Thyroid gland (tissue), 4 donors: Measurements from ENCODE around the gene SCEL. TPM values are rescaled to one million over a fixed set of nuclear protein-coding genes. Genes with fewer than 3 reads are reported as not detected.
A peak's percentile ranks its signal among the peaks of the same experiment; 100 is the strongest.

Source experiments
- DNase-seq, 2 donors: peaks; one replicate each; pipeline ENCODE4 v3.0.0-alpha.2; 2019
- H3K27ac ChIP-seq, 3 donors: fragments of 200-600 bp; sonication (generic); 1 replicate in 2 of 3; 2 replicates in 1 of 3; pipeline ENCODE4 v1.5.1; 2016 to 2019; ENCODE audit warnings: mild to moderate bottlenecking in 1 of 3, moderate library complexity in 1 of 3
- H3K27me3 ChIP-seq: fragments of 200-600 bp; sonication (generic); one replicate; pipeline ENCODE4 v1.5.1; 2019
- H3K36me3 ChIP-seq, 2 donors: fragments of 200-600 bp; sonication (generic); one replicate each; pipeline ENCODE4 v1.5.1; 2016 to 2019
- H3K4me1 ChIP-seq, 2 donors: fragments of 200-600 bp; sonication (generic); one replicate each; pipeline ENCODE4 v1.5.1; 2017 to 2019
- H3K4me3 ChIP-seq, 3 donors: fragments of 200-600 bp; sonication (generic); replicated peaks in 1 of 3; 1 replicate in 2 of 3; 2 replicates in 1 of 3; pipeline ENCODE4 v1.5.1; 2016; ENCODE audit warnings: mild to moderate bottlenecking in 1 of 3
- H3K9me3 ChIP-seq: fragments of 200-600 bp; sonication (generic); one replicate; pipeline ENCODE4 v1.5.1; 2017
- CTCF ChIP-seq, 6 experiments: fragments of 200-600 bp in 3 of 6; fragments of 450-650 bp in 3 of 6; sonication (generic) in 3 of 6; IDR thresholded peaks; one replicate each; pipeline ENCODE4 v1.5.1; 2016 to 2019; ENCODE audit warnings: antibody characterized with exemption in 6 of 6, mild to moderate bottlenecking in 2 of 6, inconsistent platforms in 1 of 6, moderate library complexity in 1 of 6
- POLR2A ChIP-seq, 2 donors: fragments of 450-650 bp; IDR thresholded peaks; one replicate each; pipeline ENCODE4 v1.6.1; 2017; ENCODE audit warnings: antibody characterized with exemption in 2 of 2, mild to moderate bottlenecking in 2 of 2, moderate library complexity in 1 of 2
- WGBS, 2 donors: methylation state at CpG; one replicate each; pipeline ENCODE4 v1.1.5; 2017; 5-methylcytosine and 5-hydroxymethylcytosine counted together
- intact Hi-C: fragments of 100-400 bp; cut with DNase I; formaldehyde crosslinking; loops from one replicate; pipeline ENCODE4 v1.15.1; 2023
- total RNA-seq, 4 donors: library from RNA; depleted of rRNA; stranded (reverse); fragments of >200 nt; gene quantifications; one replicate each; pipeline ENCODE4 v1.2.3, GENCODE V29; 2016

The SCEL gene
- total RNA-seq, 4 donors from 2014 or later, result 0.79 to 3.4 (median 2.0) TPM

DNA sequence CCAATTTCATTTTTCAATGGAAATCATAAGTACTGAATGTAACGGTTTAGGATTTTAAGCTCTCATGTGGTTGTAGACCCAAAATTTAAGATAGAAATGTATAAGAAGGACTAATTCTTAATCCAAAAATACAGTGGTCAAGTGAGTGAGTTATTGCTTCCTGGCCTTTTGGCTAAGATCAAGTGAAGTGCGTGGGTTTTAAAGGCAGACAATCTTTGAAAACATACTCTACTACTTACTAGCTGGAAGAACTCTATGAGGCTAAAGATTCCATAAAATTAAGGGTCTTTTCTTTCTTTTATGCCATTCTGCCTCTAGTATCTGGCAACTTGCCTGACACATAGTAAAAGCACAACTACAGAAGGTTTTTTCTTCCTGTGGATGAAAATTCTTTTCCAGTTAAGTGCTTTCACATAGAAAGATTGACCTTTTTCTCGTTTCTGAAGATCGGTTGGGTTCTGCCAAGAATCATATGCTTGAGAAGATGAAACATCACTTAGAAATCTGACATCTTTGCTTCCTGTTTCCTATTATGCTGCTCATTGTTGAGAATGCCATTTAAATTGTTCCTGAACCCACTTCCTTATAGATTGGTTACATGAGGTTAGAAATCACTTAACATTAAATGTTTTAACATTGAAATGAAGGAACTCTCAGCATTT lies 26.4 kb upstream of the SCEL start:
- no peak for DNase-seq
- H3K4me1 ChIP-seq, result peaks cover 14 to 26% of the 10 kb centered on the region in 2 donors
- H3K4me3 ChIP-seq, result no peak overlapping the region
- peak overlapping the region; percentile 6 to 66 (median 13) for H3K27ac ChIP-seq
- TF ChIP-seq CTCF (IDR thresholded peaks at IDR 0.05), result no peak
- TF ChIP-seq POLR2A (IDR thresholded peaks at IDR 0.05), result no peak
- no peaks in the 10 kb centered on the region for H3K27me3 ChIP-seq
- intact Hi-C loops, result no loop called here
- no peaks in the 10 kb centered on the region for H3K36me3 ChIP-seq
- H3K9me3 ChIP-seq, result no peaks in the 10 kb centered on the region
- WGBS, 2 donors, result 24% methylated on average over 4 of the region's 4 CpGs

GRCh38 chr13:77510156-77510555 lies 25.4 kb upstream of the SCEL start:
- intact Hi-C loops, result no loop called here
- no peaks in the 10 kb centered on the region for H3K36me3 ChIP-seq
- H3K27me3 ChIP-seq, result no peaks in the 10 kb centered on the region
- DNase-seq, result no peak
- peak overlapping the region in 2 of 3 donors; percentile 13 to 66 for H3K27ac ChIP-seq
- no peak for TF ChIP-seq POLR2A (IDR thresholded peaks at IDR 0.05)
- TF ChIP-seq CTCF (IDR thresholded peaks at IDR 0.05), result no peak
- no peaks in the 10 kb centered on the region for H3K9me3 ChIP-seq
- H3K4me3 ChIP-seq, result no peak overlapping the region
- WGBS, 2 donors, result 96 to 100% methylated on average over 3 of the region's 3 CpGs
- peaks cover 14 to 26% of the 10 kb centered on the region in 2 donors for H3K4me1 ChIP-seq

- H3K4me3 ChIP-seq, result no peak overlapping the region
- no peak for TF ChIP-seq POLR2A (IDR thresholded peaks at IDR 0.05)
- TF ChIP-seq CTCF (IDR thresholded peaks at IDR 0.05), result no peak
- WGBS, 2 donors, result 60 to 72% methylated on average over 5 of the region's 5 CpGs
- intact Hi-C loops, result no loop called here
- no peak for DNase-seq
- H3K27ac ChIP-seq, result no peak overlapping the region
- H3K36me3 ChIP-seq, result no peaks in the 10 kb centered on the region
- peaks cover 14 to 36% of the 10 kb centered on the region in 2 donors for H3K4me1 ChIP-seq
- H3K27me3 ChIP-seq, result no peaks in the 10 kb centered on the region
- H3K9me3 ChIP-seq, result no peaks in the 10 kb centered on the region
These were observed 24.0 kb upstream of the SCEL start for GRCh38 chr13:77511552-77511951.

GRCh38 chr13:77513719-77514335 lies 21.7 kb upstream of the SCEL start:
- Histone ChIP-seq H3K4me3 (no peak overlapping the region), H3K27ac (no peak overlapping the region), H3K27me3 (no peaks in the 10 kb centered on the region), H3K9me3 (no peaks in the 10 kb centered on the region), H3K4me1 (peaks cover 7 to 26% of the 10 kb centered on the region in 2 donors), H3K36me3 (no peaks in the 10 kb centered on the region)
- WGBS, 2 donors, result 83 to 91% methylated on average over 2 of the region's 2 CpGs
- DNase-seq, result no peak
- intact Hi-C loops, result no loop called here
- TF ChIP-seq CTCF (IDR thresholded peaks at IDR 0.05) (no peak), POLR2A (IDR thresholded peaks at IDR 0.05) (no peak)

- DNase-seq, result no peak
- H3K27me3 ChIP-seq, result no peaks in the 10 kb centered on the region
- no peak overlapping the region for H3K4me3 ChIP-seq
- H3K27ac ChIP-seq, result no peak overlapping the region
- H3K4me1 ChIP-seq, result peaks cover 6 to 21% of the 10 kb centered on the region in 2 donors
- 36 to 48% methylated on average over 1 of the region's 1 CpG for WGBS, 2 donors
- intact Hi-C loops, result no loop called here
- no peaks in the 10 kb centered on the region for H3K9me3 ChIP-seq
- H3K36me3 ChIP-seq, result no peaks in the 10 kb centered on the region
- TF ChIP-seq CTCF (IDR thresholded peaks at IDR 0.05), result no peak
- no peak for TF ChIP-seq POLR2A (IDR thresholded peaks at IDR 0.05)
These were observed 21.2 kb upstream of the SCEL start for GRCh38 chr13:77514336-77514726.
